Calu3 (cell line): ENCODE results near the gene RAD51B. TPM values are rescaled to one million over a fixed set of nuclear protein-coding genes. Genes with fewer than 3 reads are reported as not detected.

Experiments used
- BruUV-seq: library from RNA; stranded (reverse); fragments of 400-500 nt; replicated peaks from 2 replicates; lab custom pipeline; 2021; lab: Mats Ljungman, UMichigan
- CTCF ChIA-PET: fragments of 300-600 bp; sonication (Branson Sonifier 250); formaldehyde crosslinking; loops from one replicate; lab custom pipeline; 2022; ENCODE audit warnings: antibody characterized with exemption; lab: Charles Lee
- DNase-seq: peaks from one replicate; pipeline ENCODE4 v3.0.0; 2022
- H3K27ac Mint-ChIP-seq: one replicate; pipeline ENCODE4 v1.8.0; 2022; ENCODE audit warnings: mixed read lengths; ENCODE audit not compliant: unreplicated experiment
- H3K27me3 Mint-ChIP-seq: one replicate; pipeline ENCODE4 v1.8.0; 2022; ENCODE audit warnings: mixed read lengths; ENCODE audit not compliant: unreplicated experiment
- H3K36me3 Mint-ChIP-seq: one replicate; pipeline ENCODE4 v1.8.0; 2022; ENCODE audit warnings: mild to moderate bottlenecking, moderate library complexity, mixed read lengths; ENCODE audit not compliant: insufficient read depth, unreplicated experiment
- H3K4me1 Mint-ChIP-seq: one replicate; pipeline ENCODE4 v1.8.0; 2022; ENCODE audit warnings: mild to moderate bottlenecking, low read depth, mixed read lengths; ENCODE audit not compliant: unreplicated experiment
- H3K4me3 Mint-ChIP-seq: one replicate; pipeline ENCODE4 v1.8.0; 2022; ENCODE audit warnings: mild to moderate bottlenecking, low read depth, moderate library complexity, mixed read lengths; ENCODE audit not compliant: unreplicated experiment
- H3K9me3 Mint-ChIP-seq: one replicate; pipeline ENCODE4 v1.8.0; 2022; ENCODE audit warnings: low read depth, mixed read lengths; ENCODE audit not compliant: unreplicated experiment
- CTCF ChIP-seq: fragments of 200-600 bp; IDR thresholded peaks from one replicate; pipeline ENCODE4 v1.8.0; 2022; ENCODE audit warnings: antibody characterized with exemption; ENCODE audit not compliant: unreplicated experiment
- intact Hi-C: fragments of 100-400 bp; cut with micrococcal nuclease; formaldehyde crosslinking; loops from one replicate; pipeline ENCODE4 v1.10.0; 2022; ENCODE audit not compliant: unreplicated experiment
- total RNA-seq: library from RNA; stranded (reverse); gene quantifications from 2 replicates; pipeline ENCODE4 v1.2.3, GENCODE V29; 2022

The RAD51B gene
- total RNA-seq, 1 experiment from 2014 or later = 24.7 TPM

GRCh38 chr14:68094158-68094557 lies 274.6 kb downstream of the RAD51B start:
- H3K27ac Mint-ChIP-seq = peak overlapping the region; percentile 81
- no peak for DNase-seq
- CTCF ChIA-PET = no interaction called here
- no peaks in the 10 kb centered on the region for H3K27me3 Mint-ChIP-seq
- BruUV-seq = no TSS peak
- H3K36me3 Mint-ChIP-seq = no peaks in the 10 kb centered on the region
- H3K4me3 Mint-ChIP-seq = no peak overlapping the region
- intact Hi-C loops = no loop called here
- no peak for TF ChIP-seq CTCF
- H3K9me3 Mint-ChIP-seq = peaks cover 8% of the 10 kb centered on the region
- peaks cover 18% of the 10 kb centered on the region for H3K4me1 Mint-ChIP-seq

GRCh38 chr14:68094752-68095151 lies 275.2 kb downstream of the RAD51B start:
- H3K4me3 Mint-ChIP-seq = no peak overlapping the region
- peak overlapping the region; percentile 81 for H3K27ac Mint-ChIP-seq
- BruUV-seq = no TSS peak
- intact Hi-C loops = no loop called here
- no peaks in the 10 kb centered on the region for H3K36me3 Mint-ChIP-seq
- no peak for DNase-seq
- H3K27me3 Mint-ChIP-seq = no peaks in the 10 kb centered on the region
- CTCF ChIA-PET = no interaction called here
- H3K9me3 Mint-ChIP-seq = peaks cover 9% of the 10 kb centered on the region
- no peak for TF ChIP-seq CTCF
- peaks cover 14% of the 10 kb centered on the region for H3K4me1 Mint-ChIP-seq

- Mint-ChIP-seq H3K9me3 (peaks cover 17% of the 10 kb centered on the region), H3K27ac (no peak overlapping the region), H3K36me3 (no peaks in the 10 kb centered on the region), H3K4me1 (peaks cover 14% of the 10 kb centered on the region), H3K27me3 (no peaks in the 10 kb centered on the region), H3K4me3 (no peak overlapping the region)
- DNase-seq = no peak
- intact Hi-C loops = no loop called here
- CTCF ChIA-PET = no interaction called here
- TF ChIP-seq CTCF = no peak
- no TSS peak for BruUV-seq
Observed at GRCh38 chr14:68097727-68098126, 278.1 kb downstream of the RAD51B start.

GRCh38 chr14:68098834-68099233 lies 279.3 kb downstream of the RAD51B start:
- no peak for TF ChIP-seq CTCF
- DNase-seq = no peak
- Mint-ChIP-seq H3K9me3 (peaks cover 15% of the 10 kb centered on the region), H3K36me3 (no peaks in the 10 kb centered on the region), H3K27ac (no peak overlapping the region), H3K27me3 (no peaks in the 10 kb centered on the region), H3K4me3 (no peak overlapping the region), H3K4me1 (peaks cover 10% of the 10 kb centered on the region)
- BruUV-seq = no TSS peak
- intact Hi-C loops = no loop called here
- CTCF ChIA-PET = no interaction called here
